Body of pancreas (tissue), 4 donors: Measurements from ENCODE around the gene HMGXB4.

Source experiments
- POLR2A ChIP-seq, 3 donors: fragments of 450-650 bp; IDR thresholded peaks; one replicate each; pipeline ENCODE4 v1.6.1; 2016; ENCODE audit warnings: antibody characterized with exemption in 3 of 3, mild to moderate bottlenecking in 2 of 3
- TF ChIP-seq, protein P1 (sequence below), 7 experiments: fragments of 450-650 bp in 4 of 7; fragments of 200-600 bp in 3 of 7; sonication (generic) in 3 of 7; IDR thresholded peaks; one replicate each; pipeline ENCODE4 v1.5.1; 2016 to 2019; ENCODE audit warnings: antibody characterized with exemption in 7 of 7

DNA sequence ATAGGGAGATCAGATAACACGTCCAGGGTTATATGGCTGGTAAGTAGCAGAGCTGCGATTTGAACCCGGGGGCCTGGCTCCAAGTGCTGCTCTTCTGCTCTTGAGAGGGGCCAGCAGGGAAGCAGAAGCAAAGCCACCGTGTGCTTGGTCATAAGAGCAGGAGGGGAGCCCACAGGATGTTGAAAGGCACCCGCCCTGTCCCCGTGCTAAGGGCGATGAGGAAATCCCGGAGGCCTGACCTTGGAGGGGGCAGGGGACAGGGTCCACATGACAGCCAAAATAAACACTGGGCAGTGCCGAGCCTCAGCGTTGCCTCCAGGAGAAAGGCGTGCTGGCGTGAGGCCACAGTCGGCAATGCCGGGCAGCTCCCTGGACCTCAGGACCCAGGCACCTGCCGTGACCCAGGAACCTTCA lies 71.2 kb downstream of the HMGXB4 start:
- TF ChIP-seq, protein P1, sequence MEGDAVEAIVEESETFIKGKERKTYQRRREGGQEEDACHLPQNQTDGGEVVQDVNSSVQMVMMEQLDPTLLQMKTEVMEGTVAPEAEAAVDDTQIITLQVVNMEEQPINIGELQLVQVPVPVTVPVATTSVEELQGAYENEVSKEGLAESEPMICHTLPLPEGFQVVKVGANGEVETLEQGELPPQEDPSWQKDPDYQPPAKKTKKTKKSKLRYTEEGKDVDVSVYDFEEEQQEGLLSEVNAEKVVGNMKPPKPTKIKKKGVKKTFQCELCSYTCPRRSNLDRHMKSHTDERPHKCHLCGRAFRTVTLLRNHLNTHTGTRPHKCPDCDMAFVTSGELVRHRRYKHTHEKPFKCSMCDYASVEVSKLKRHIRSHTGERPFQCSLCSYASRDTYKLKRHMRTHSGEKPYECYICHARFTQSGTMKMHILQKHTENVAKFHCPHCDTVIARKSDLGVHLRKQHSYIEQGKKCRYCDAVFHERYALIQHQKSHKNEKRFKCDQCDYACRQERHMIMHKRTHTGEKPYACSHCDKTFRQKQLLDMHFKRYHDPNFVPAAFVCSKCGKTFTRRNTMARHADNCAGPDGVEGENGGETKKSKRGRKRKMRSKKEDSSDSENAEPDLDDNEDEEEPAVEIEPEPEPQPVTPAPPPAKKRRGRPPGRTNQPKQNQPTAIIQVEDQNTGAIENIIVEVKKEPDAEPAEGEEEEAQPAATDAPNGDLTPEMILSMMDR (IDR thresholded peaks at IDR 0.05) = no peak
- TF ChIP-seq POLR2A (IDR thresholded peaks at IDR 0.05) = peak in 1 of 3 donors; percentile 11
